GM19372 (cell line): ENCODE data around the gene KRI1.
A peak's percentile ranks its signal among the peaks of the same experiment; 100 is the strongest.
"Not testable (repeated sequence)": the region's sequence is repeated elsewhere in the genome, so short reads cannot be mapped to it uniquely, and the experiment has no call there.

Experiments
- ATAC-seq: cut with Tn5 transposase; IDR thresholded peaks from one replicate; pipeline ENCODE4 v1.9.1; 2021; ENCODE audit warnings: mild to moderate bottlenecking, low read depth, moderate library complexity; ENCODE audit not compliant: unreplicated experiment

The KRI1 gene

DNA sequence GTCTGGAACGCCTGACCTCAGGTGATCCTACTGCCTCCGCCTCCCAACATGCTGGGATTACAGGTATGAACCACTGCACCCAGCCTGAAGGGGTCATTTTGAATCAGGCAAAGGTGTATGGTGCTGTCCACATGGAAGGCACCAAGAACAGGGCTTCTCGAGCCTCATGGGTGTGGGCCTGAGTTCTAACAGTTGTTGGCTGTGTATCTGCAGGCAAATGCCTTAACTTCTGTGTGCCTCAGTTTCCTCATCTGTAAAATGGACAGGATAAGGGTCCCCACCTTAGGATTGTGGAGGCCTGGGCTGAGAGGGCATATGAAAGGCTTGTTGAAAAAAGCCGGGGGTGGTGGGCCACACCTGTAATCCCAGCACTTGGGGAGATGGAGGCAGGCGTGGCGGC lies 12.1 kb upstream of the KRI1 start:
- no peak for ATAC-seq

DNA sequence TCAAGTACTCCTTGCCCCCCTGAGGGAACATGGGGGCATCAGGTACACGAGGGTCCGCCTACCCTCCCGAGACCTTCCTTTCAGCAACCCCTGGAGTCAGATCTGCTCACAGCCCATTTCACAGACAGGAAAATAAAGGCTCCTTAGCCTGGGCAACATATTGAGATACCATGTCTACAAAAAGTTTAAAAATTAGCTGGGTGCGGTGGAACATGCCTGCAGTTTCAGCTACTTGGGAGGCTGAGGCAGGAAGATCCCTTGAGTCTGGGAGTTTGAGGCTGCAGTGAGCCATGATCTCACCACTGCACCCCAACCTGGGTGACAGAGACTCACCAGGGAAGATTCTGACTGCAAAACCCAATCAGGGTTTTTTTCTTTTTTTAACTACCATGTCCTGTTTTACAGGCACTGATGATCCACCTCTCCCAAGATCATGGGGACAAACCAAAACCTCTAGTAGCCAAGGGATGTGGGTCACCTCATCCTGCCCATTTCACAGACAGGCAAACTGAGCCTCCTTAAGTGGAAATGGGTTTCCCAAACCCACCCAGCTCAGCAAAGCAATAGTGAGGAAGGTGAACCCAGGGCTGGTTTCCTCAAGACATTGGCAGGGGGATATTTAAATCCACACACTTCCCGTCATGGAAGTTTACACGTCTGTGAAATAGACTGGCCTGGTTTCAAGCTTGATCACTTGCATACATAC lies 9.4 kb upstream of the KRI1 start:
- no peak for ATAC-seq

DNA sequence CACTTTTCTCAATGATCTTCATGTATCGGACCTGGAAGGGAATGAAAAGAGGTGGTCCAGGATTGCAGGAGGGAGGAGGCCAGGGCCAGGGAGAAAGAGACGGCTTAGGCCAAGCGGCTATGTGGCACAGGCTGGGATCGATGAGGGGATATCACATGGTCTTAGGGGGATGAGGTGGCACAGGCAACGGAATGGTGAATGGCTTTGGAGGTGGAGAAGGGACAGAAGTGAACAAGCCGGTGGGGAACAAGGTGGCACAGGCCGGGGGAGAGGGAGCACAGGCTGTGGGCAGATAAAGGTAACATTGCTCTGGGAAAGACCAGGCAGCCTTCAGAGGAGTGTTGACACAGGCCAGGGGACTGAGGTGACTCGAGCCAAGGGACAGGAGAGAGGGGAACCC lies 8.7 kb upstream of the KRI1 start:
- no peak for ATAC-seq

DNA sequence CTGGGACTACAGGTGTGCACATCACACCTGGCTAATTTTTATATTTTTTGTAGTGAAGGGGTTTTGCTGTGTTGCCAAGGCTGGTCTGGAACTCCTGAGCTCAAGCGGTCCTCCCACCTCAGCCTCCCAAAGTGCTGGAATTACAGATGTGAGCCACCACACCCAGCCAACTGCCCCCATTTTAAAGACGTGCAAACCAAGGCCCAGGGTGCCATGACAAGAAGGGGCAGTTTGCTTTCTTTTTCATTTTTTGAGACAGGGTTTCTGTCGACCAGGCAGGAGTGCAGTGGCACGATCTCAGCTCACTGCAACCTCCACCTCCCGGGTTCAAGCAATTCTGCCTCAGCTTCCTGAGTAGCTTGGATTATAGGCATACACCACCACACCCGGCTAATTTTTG lies 8.0 kb upstream of the KRI1 start:
- ATAC-seq, result not testable (repeated sequence)

DNA sequence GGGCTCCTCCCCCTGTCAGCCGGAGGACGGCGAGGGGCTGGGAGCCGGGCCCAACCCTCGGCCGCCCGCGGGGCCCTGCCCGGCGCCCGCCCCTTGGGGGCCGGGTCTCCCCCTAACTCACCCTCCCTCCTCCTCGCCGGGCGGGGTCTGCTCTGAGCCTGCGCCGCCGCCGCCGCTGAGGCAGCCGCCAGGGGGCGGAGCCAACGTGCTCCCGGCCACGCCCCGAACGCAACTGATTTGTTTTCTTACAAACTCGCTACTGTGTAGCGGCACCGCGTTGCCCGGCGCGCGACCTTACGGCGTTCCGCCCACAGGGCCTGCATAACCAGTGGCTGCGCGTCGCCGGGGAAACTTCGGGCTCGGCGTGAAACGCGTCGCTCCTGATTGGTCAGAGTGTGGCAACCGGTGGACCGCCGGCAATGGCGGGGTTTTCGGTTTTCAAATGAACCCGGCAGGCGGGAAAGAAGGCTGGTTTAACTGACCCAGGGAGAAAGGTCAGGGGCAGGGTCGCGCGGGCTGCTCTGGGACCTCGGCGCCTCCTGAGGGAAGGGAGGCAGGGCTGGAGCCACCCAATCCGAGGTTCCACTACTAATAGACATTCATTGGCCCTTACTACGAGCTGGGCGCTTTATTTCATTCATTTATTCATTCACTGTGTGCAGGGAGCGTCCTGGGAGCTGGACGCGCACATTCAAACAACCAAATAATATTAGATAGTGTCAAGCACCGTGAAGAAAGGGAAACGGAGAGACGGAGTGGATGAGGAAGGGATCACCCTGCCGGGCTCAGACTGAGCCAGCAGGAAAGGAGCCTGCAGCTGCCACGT lies 3.2 kb upstream of the KRI1 start, which contains the start of gene CDKN2D:
CDKN2D (minus strand) TSS at position 154 of the 826 bp plus-strand sequence. CDS start 326 bp downstream, outside the sequence.
- ATAC-seq, result peak; percentile 63

DNA sequence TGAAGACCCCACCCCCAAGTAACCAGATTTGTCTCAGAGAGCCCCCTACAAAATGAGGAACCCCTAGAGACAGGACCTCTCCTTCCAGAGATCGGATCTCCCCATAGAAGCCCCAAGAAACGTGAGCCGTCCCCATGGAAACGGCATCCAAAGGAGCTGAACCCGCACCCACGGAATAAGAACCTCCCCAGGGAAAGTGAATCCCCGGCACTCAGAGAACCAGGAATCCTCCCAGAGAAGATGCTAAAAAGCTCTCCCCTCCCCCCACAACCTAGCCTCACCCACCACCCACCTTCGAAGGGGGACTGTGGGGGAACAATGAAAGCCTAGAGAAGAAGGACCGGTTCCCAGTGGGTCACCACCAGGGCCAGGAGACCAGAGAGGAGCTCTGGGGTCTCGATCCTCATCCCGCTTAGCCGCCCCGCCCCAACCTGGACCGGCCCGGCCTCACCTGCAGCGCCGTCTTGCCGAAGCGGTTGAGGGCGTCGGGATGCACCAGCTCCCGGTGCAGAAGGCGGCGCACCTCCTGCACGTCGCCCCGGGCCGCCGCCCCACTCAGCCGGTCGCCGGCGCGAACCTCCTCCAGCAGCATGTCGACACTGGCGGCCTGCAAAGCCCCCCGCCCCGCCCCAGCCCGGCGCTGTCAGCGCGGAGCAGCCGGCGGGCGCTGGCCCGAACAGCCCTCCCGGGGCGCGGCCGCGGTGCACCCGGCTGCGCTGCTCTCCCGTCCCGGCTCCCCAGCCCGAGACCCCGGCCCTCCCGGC lies 2.4 kb upstream of the KRI1 start:
- no peak for ATAC-seq

DNA sequence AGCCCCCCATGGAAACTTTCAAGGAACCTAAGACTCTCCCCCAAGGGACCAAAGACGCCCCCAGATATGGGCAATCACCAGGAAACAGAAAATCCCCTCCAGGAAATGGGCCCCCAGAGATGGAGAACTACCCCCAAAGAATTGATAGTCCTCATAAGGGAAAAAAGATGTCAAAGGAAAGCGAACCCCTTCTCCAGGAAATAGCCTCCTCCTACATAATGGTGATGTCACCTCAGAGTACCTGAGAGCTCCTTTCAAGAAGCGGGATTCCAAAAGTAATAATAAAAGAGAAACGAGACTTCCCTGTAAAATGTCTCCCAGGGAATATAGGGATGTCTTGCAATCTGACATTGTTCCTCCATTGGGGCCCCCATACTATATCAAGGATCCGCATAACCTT lies 1.8 kb upstream of the KRI1 start:
- no peak for ATAC-seq

DNA sequence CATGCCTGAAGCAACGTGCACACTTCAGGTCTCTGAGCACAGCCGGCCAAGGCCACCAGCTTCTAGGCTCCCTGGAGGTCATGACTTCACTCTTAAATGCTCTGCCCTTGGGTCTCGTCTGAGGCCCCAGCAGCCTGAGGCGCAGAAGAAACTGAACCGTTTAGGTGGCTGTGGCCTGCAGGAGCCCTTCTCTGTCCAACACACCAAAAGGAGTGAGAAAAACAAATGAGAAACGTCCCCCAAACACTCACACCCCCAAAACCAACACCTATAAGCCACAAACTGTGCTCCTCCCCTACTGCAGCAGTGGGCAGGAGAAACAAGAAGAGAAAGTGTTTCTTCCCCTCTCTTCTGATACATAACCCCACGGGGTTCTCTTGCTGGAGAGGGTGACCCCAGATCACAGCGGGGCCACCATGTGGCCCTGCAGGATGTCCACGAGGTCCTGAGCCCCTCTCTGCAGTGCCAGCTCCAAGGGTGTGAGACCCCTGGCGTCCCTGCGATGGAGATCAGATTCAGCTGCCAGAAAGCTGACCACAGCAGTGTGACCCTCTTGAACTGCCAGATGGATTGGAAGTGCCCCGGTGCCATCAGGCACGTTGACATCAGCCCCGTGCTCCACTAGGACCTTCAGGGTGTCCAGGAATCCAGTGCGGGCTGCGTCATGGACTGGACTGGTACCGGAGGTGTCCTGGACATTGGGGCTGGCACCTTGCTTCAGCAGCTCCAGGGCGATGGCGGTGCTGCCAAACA lies 1.0 kb upstream of the KRI1 start:
- ATAC-seq, result no peak

DNA sequence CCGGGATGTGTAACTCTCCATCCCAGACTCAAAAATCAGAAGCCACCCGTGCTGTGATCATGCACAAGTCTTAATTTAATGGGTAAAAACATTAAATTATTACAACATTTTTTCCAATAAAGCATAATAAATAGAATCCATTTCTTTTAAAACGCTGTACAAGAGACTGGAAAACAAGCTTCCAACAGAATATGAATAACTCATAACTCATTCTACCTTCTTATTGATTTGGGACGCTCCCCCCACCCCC lies 523 bp upstream of the KRI1 start:
- no peak for ATAC-seq

DNA sequence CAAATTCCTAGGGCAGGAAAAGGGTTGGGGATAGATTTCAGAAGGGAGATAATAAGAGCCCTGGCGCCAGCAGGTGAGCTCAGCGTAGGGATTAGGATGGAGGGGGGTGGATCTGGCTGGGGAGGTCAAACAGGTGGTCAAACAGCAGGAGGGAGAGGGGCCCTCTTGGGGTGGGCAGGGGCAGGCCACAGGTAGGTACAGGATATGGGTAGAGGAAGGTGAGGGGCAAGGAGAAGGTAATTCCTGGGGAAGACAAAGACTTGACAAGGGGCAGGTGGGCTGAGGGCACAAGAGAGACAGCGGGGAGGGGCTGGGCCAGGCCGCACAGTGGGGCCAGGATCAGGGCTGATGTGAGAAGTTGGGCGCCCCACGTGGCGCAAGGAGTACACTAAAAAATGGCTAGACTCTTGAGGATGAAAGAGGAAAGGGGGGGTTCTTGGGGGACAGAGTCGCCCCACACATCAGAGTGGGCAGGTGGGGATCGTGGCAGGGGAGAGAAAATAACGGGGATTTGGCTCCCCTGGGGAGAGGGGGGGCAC lies 713 bp downstream of the KRI1 start:
- ATAC-seq, result no peak

DNA sequence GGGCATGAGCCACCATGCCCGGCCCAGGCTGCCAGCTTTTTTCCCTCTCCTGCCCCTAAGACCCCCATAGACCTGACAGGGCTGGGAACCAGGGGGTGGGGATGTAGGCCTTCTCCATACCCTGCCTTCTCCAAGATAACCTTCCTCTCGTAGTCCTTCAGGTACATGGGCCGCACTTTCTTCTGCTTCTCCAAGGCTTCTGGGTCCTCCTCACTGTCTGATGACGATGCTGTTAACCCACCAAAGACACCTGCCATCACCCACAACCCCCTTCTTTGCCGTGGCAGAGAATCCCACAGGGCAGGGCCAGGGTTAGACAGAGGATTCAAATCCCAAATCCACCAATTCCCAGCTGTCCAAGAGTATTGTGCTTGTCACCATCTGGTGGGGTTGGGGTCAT lies 3.2 kb downstream of the KRI1 start:
- no peak for ATAC-seq

DNA sequence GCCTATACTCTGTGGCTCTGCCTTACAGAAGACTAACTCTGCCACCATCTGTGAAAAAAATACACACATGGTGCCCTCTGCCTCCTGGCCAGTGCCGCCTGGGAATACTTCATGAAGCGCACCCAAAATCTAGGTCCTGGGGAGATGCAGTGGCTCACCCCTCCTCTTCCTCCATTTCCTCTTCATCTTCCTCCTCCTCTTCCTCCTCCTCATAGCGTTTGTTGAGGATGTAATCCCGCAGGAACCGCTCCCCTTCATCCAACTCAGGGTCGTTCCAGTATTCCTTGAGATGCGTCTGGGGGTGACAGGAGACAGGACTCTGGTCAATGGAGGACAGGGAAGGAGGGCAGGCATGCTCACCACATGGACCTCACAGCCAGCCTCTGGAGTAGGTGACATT lies 5.7 kb downstream of the KRI1 start:
- ATAC-seq, result no peak

DNA sequence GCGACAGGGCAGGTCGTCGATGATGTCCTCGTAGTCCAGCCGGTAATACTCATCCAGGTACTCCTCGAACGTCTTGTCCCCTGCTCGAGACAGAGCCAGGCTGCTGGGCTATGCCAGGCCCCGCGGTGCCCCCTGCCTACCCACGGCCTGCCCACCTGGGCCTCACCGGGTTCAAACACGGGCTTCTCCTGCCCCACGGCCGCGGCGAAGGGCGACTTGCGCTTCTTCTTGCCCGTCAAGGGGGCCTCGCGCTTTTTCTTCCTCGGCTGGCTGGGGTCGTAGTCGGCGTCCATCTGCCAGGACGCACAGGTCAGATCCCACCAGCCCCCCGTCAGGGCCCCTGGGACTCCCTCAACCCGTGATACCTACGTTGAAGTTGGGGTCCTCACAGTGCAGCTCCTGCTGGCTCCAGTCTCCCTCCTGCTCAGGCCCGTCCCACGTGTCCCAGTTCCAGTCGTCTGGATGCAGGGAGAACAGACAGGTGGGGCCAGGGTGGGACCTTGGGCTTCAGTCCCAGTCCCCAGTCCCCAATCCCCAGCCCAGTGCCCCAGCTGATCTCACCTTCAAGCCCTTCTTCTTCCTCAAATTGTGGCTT lies 8.1 kb downstream of the KRI1 start:
- ATAC-seq, result no peak

DNA sequence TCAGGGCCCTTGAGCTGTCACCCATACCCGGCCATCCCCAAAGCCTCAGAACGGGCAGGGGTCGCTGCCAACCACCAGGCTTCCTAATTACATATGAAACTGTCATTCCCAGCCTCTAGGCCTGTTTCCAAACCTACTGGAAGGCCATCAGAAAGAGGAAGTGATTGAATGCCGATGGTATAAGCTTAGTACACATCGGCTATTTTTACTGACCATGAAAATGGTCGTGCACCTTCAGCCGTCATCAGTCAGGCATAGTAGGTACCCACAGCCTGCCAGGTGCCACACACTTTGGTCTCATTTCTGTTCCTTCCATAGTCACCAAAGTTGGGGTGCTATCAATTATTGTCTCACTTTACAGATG lies 10.2 kb downstream of the KRI1 start:
- ATAC-seq, result no peak

DNA sequence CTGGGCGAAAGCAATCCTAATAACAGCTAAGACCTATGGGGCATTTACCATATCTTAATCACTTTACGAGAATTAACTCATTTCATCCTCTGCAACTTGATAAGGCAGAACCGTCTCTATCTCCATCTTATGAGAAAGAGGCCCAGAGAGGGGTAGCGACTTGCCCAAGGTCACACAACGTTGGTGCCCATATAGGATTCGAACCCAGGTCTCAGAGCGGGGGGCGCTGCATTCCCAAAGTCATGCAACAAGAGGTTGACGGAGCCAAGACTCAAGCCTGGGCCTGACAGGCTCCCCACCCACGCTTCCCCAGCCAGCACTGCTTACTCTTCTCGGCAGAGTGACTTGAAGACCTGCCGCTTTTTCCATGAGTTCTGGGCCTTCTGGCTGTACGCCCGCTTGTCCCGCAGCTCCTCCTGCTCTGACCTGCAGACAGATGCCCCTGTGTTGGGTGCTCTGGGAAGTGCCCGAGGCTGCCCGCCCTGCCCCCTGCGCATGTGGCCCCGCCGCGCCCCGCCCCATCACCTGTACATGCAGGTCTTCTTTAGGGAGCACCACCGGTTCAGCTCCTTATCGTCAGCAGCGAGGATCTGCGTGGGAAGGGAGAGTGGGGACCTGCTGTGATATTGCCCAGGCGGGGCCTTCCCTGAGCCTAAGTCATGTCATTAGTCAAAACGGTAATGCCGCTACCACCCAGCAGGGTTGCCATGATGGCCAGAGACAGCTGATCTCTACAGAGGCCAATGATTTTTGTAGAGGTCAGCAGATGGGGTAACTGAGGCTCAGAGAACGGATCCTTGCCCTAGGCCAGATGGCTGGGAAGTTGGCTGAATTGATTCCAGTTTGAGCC lies 10.8 kb downstream of the KRI1 start:
- no peak for ATAC-seq

DNA sequence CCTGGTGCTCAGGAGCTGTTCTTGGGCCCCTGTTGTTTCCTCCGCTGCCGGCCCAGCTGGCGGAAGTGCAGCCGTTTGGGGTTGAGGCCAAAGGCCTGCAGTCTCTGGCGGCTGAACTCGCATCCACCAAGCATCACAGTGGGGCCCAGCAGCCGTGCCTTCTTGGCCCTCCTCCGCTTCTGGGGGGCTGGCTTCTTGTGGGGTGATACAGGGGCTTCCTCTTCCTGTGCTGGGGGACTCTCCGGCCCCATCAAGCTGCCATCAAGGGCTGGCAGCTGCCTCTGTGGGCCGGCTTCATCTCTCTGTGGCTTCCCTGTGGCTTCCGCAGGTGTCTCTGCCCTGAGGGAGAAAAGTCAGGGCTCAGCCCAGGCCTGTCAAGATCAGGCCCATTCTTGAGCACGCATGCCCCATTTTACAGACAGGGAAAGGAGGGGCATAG lies 11.8 kb downstream of the KRI1 start:
- ATAC-seq, result no peak

DNA sequence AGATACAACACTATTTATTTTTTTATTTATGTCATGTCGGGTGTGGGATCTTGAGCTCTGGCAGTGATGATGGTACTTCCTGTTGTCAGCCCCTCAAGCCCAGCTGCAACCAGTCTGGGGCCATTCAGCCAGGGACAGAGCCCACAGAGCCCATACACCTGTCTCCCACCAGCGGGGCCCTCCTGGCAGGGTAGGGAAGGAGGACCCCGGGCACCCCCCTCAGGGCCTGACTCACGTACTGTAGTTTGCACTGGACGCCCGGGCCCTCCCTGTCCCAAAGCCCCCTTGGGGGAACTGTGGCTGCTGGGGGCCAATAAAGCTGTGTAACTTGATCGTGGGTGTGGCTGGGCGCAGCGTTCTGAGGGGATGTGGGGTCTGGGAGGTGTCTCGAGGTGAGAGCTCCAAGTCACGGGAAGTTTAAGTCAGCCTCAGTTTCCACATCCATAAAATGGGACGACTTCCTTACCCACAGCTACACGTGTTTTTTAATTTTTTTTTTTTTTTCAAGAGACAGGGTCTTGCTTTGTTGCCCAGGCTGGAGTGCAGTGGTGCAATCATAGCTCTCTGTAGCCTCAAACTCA lies 12.6 kb downstream of the KRI1 start:
- ATAC-seq, result no peak

DNA sequence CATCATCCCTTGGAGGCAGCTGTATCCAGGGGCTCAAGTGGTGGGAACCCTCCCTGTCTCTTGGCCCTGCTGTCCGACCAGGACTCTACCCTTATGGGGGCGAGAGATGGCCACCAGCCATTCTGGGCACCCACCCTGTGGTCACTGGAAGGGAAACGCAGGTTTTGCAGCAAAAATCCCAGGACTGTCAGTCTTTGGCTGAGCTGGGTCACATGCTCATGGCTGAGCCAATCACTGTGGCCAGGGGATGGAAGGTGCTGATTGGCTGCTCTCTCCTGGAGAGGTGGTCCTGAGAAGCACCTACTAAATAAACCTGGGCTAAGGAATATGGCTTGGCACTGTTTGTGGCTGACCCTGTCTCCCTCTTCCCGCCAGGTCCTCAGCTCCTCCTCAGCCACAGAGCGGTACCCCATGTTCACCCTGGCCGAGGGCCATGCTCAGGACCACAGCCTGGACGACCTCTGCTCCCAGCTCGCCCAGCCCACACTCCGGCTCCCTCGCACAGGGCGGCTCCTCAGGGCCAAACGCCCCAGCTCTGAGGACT lies 13.2 kb downstream of the KRI1 start:
- ATAC-seq, result no peak
